ENCODE measurements around the gene DNER.

GRCh38 chr2:229610333-229610732 is 104.0 kb downstream of the DNER start:
- no peak for TF ChIP-seq CTCF (IDR thresholded peaks at IDR 0.05)
- no peak for TF ChIP-seq EZH2 (IDR thresholded peaks at IDR 0.05; ENCODE audit: borderline replicate concordance, insufficient read depth, low read depth, low read length, poor library complexity, severe bottlenecking)
